GM12872 (cell line): ENCODE data around the gene NTHL1.

Experiments used
- CTCF ChIP-seq: IDR thresholded peaks from 3 replicates; pipeline ENCODE4 v1.5.1; 2011; ENCODE audit warnings: low read depth, mild to moderate bottlenecking, low read length, moderate library complexity; ENCODE audit not compliant: insufficient read depth

Gene NTHL1

DNA sequence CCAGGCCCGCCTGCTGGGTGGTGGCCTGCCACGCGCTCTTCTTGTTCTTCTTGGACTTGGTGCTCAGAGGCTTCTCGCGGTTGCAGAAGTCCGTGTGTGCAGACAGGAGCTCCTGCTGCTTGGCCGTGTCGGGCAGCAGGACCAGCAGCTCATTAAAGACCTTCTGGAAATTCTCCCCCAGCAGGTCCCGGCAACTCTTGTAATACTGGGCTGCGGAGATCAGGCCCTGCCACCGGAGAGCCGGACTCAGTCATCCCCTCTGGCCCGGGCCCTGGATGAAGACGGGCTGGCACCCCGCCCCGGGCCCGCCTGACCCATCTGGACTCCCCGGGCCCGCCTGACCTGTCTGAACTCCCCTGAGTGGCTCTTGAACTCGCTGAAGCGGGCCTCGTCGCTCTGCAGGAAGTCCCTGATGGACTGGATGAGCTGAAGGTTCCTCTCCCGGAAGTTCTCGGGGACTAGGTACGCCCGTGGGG, 49.2 kb downstream of the NTHL1 start:
- TF ChIP-seq CTCF = no peak

- no peak for TF ChIP-seq CTCF
These were observed 49.9 kb downstream of the NTHL1 start for GRCh38 chr16:1997494-1998359.

DNA sequence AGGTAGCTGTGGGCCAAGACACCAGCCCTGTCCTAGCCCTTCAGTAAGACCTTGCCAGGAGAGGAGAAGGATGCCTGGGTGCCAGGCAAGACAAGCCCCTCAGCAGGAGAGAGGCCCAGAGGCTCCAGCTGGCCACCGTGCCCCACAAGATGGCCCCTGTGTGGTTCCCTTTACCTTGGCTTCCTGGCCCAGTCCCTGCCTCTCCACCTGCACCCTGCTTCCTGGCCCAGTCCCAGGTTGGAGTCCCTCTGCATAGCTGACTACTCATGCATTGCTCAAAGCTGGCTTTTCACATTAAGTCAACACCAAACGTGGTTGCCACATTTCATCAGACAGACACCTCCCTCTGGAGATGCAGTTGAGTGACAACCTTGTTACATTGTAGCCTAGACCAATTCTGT, 53.9 kb downstream of the NTHL1 start:
- no peak for TF ChIP-seq CTCF

- TF ChIP-seq CTCF = no peak
These were observed 54.8 kb downstream of the NTHL1 start for GRCh38 chr16:1992704-1993317.

GRCh38 chr16:1991948-1992703, 55.5 kb downstream of the NTHL1 start:
- no peak for TF ChIP-seq CTCF

GRCh38 chr16:1991588-1991947, 56.1 kb downstream of the NTHL1 start:
- no peak for TF ChIP-seq CTCF

DNA sequence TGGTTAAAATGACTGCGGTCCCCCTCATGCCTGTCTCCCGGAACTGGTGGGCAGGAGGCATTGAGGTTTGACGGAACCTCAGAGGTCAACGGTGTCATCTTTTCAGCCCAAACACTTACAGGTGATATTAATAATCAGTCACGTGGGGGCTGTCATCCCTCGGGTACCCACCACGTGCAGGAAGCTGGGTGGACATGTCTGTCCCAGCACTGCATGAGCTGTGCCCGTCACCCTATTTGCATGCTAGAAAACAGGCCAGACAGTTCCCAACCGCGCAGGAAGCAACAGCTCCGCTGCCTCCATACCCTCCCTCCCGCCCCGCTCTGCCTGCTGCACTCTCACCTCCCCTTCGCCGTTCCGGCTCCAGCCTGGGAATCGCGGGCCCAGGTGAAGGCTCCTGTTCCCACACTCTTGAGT, 56.5 kb downstream of the NTHL1 start:
- TF ChIP-seq CTCF = no peak
